GM12864 (cell line): ENCODE measurements around the gene GRM7.

Source experiments
- DNase-seq: peaks from one replicate; pipeline ENCODE4 v3.0.0-alpha.2; 2011; ENCODE audit warnings: low read depth
- H3K4me3 ChIP-seq: 2 replicates; pipeline ENCODE4 v1.5.1; 2011; ENCODE audit warnings: mild to moderate bottlenecking, low read depth, low read length, control low read depth
- CTCF ChIP-seq: IDR thresholded peaks from 2 replicates; pipeline ENCODE4 v1.5.1; 2011; ENCODE audit warnings: low read depth, mild to moderate bottlenecking, moderate library complexity, low read length, control low read depth, inconsistent platforms; ENCODE audit errors: missing control alignments

Gene GRM7

GRCh38 chr3:7285505-7285904 lies 424.6 kb downstream of the GRM7 start:
- TF ChIP-seq CTCF: no peak
- H3K4me3 ChIP-seq: no peak overlapping the region
- DNase-seq: no peak

- no peak for TF ChIP-seq CTCF
- no peak for DNase-seq
- no peak overlapping the region for H3K4me3 ChIP-seq
Observed at GRCh38 chr3:7288133-7288532, 427.2 kb downstream of the GRM7 start.

GRCh38 chr3:7289121-7289520 lies 428.2 kb downstream of the GRM7 start:
- no peak for TF ChIP-seq CTCF
- DNase-seq: no peak
- H3K4me3 ChIP-seq: no peak overlapping the region

GRCh38 chr3:7290077-7290825 lies 429.3 kb downstream of the GRM7 start:
- H3K4me3 ChIP-seq: no peak overlapping the region
- DNase-seq: no peak
- TF ChIP-seq CTCF: no peak

GRCh38 chr3:7292362-7292761 lies 431.4 kb downstream of the GRM7 start:
- no peak for TF ChIP-seq CTCF
- DNase-seq: no peak
- no peak overlapping the region for H3K4me3 ChIP-seq

GRCh38 chr3:7293286-7293685 lies 432.4 kb downstream of the GRM7 start:
- DNase-seq: no peak
- TF ChIP-seq CTCF: no peak
- no peak overlapping the region for H3K4me3 ChIP-seq

GRCh38 chr3:7305561-7305960 lies 444.6 kb downstream of the GRM7 start:
- DNase-seq: no peak
- no peak for TF ChIP-seq CTCF

More at GRCh38 chr3:7305561-7305960, 444.6 kb downstream of the GRM7 start:
- H3K4me3 ChIP-seq: no peak overlapping the region
